Liver (tissue), 9 donors: ENCODE measurements around the gene IGDCC3. TPM values are rescaled to one million over a fixed set of nuclear protein-coding genes. Genes with fewer than 3 reads are reported as not detected.

ENCODE experiments used
- DNase-seq: peaks from one replicate; pipeline ENCODE4 v3.0.0-alpha.2; 2017; ENCODE audit warnings: low spot score
- H3K27ac ChIP-seq, 2 donors: one replicate each; pipeline ENCODE4 v1.7.0; 2013; ENCODE audit warnings: inconsistent platforms in 2 of 2, low read length in 2 of 2, control low read depth in 1 of 2, low read depth in 1 of 2, mild to moderate bottlenecking in 1 of 2
- H3K27me3 ChIP-seq, 4 donors: one replicate each; pipeline versions ENCODE4 v1.6.1 to v1.7.0; 2013; ENCODE audit warnings: low read length in 3 of 4, inconsistent platforms in 1 of 4, mild to moderate bottlenecking in 1 of 4, moderate library complexity in 1 of 4; ENCODE audit not compliant: control insufficient read depth in 4 of 4, insufficient read depth in 4 of 4
- H3K36me3 ChIP-seq, 4 donors: one replicate each; pipeline versions ENCODE4 v1.6.1 to v1.7.0; 2013; ENCODE audit warnings: low read length in 3 of 4, mild to moderate bottlenecking in 3 of 4, low read depth in 1 of 4, moderate library complexity in 1 of 4; ENCODE audit not compliant: control insufficient read depth in 4 of 4, insufficient read depth in 3 of 4
- H3K4me1 ChIP-seq, 4 donors: one replicate each; pipeline versions ENCODE4 v1.6.1 to v1.7.0; 2013; ENCODE audit warnings: low read length in 3 of 4, mild to moderate bottlenecking in 3 of 4, moderate library complexity in 1 of 4; ENCODE audit not compliant: control insufficient read depth in 4 of 4, insufficient read depth in 4 of 4
- H3K4me3 ChIP-seq, 3 donors: one replicate each; pipeline versions ENCODE4 v1.6.1 to v1.7.0; 2013; ENCODE audit warnings: low read length in 3 of 3, control low read depth in 1 of 3, low read depth in 1 of 3, mild to moderate bottlenecking in 1 of 3
- H3K9ac ChIP-seq, 2 donors: one replicate each; pipeline ENCODE4 v1.7.0; 2013; ENCODE audit warnings: low read length in 2 of 2, mild to moderate bottlenecking in 2 of 2, moderate library complexity in 2 of 2, control low read depth in 1 of 2, low read depth in 1 of 2
- H3K9me3 ChIP-seq, 4 donors: one replicate each; pipeline versions ENCODE4 v1.6.1 to v1.7.0; 2013; ENCODE audit warnings: low read length in 3 of 4; ENCODE audit not compliant: control insufficient read depth in 4 of 4
- ATF3 ChIP-seq: IDR thresholded peaks from 2 replicates; pipeline ENCODE4 v1.6.1; 2016; ENCODE audit warnings: antibody characterized with exemption
- CTCF ChIP-seq: fragments of 150-350 bp; IDR thresholded peaks from 2 replicates; pipeline ENCODE4 v1.5.1; 2017; ENCODE audit warnings: improper control_type of control experiment, low read depth, low read length; ENCODE audit not compliant: missing input control
- EGR1 ChIP-seq, 2 donors: IDR thresholded peaks; 2 replicates each; pipeline ENCODE4 v1.6.1; 2016 to 2018; ENCODE audit warnings: antibody characterized with exemption in 2 of 2, low read depth in 2 of 2
- FOXA1 ChIP-seq: IDR thresholded peaks from 2 replicates; pipeline ENCODE4 v1.6.1; 2016; ENCODE audit warnings: antibody characterized with exemption
- FOXA2 ChIP-seq: IDR thresholded peaks from 2 replicates; pipeline ENCODE4 v1.6.1; 2016; ENCODE audit warnings: antibody characterized with exemption
- GABPA ChIP-seq, 2 donors: IDR thresholded peaks in 1 of 2; conservative IDR thresholded peaks in 1 of 2; 2 replicates each; pipeline ENCODE4 v1.6.1; 2016; ENCODE audit warnings: antibody characterized with exemption in 2 of 2, mild to moderate bottlenecking in 1 of 2, moderate library complexity in 1 of 2
- HNF4A ChIP-seq, 2 donors: conservative IDR thresholded peaks; 2 replicates each; pipeline ENCODE4 v1.6.1; 2016; ENCODE audit warnings: antibody characterized with exemption in 2 of 2, mild to moderate bottlenecking in 2 of 2
- HNF4G ChIP-seq: IDR thresholded peaks from 2 replicates; pipeline ENCODE4 v1.6.1; 2016; ENCODE audit warnings: antibody characterized with exemption
- JUND ChIP-seq, 2 donors: IDR thresholded peaks; 2 replicates each; pipeline ENCODE4 v1.6.1; 2016; ENCODE audit warnings: antibody characterized with exemption in 2 of 2
- MAX ChIP-seq: IDR thresholded peaks from 2 replicates; pipeline ENCODE4 v1.6.1; 2016; ENCODE audit warnings: antibody characterized with exemption
- NR2F2 ChIP-seq: IDR thresholded peaks from 2 replicates; pipeline ENCODE4 v1.6.1; 2016; ENCODE audit warnings: antibody characterized with exemption
- RAD21 ChIP-seq, 2 donors: IDR thresholded peaks; 2 replicates each; pipeline ENCODE4 v1.6.1; 2016; ENCODE audit warnings: antibody characterized with exemption in 2 of 2, mild to moderate bottlenecking in 2 of 2
- REST ChIP-seq: IDR thresholded peaks from 2 replicates; pipeline ENCODE4 v1.6.1; 2016; ENCODE audit warnings: antibody characterized with exemption, mild to moderate bottlenecking
- RXRA ChIP-seq, 2 donors: IDR thresholded peaks; 2 replicates each; pipeline ENCODE4 v1.6.1; 2017 to 2018; ENCODE audit warnings: antibody characterized with exemption in 2 of 2, mild to moderate bottlenecking in 1 of 2
- SP1 ChIP-seq: IDR thresholded peaks from 2 replicates; pipeline ENCODE4 v1.6.1; 2018; ENCODE audit warnings: antibody characterized with exemption, mild to moderate bottlenecking
- YY1 ChIP-seq: IDR thresholded peaks from 2 replicates; pipeline ENCODE4 v1.6.1; 2016; ENCODE audit warnings: antibody characterized with exemption, mild to moderate bottlenecking
- ZBTB33 ChIP-seq: IDR thresholded peaks from 2 replicates; pipeline ENCODE4 v1.6.1; 2016; ENCODE audit warnings: antibody characterized with exemption
- WGBS: extraction: QIAGEN DNeasy Blood & Tissue Kit; methylation state at CpG from one replicate; pipeline ENCODE4 v1.1.7; 2013; 5-methylcytosine and 5-hydroxymethylcytosine counted together
- polyA plus RNA-seq, 2 donors: library from polyadenylated mRNA; stranded (reverse) in 1 of 2; unstranded in 1 of 2; fragments of 200-250 nt in 1 of 2; fragments of >200 nt in 1 of 2; fragmentation: Nextera tagmentation in 1 of 2; extraction: Ambion mirVana in 1 of 2; gene quantifications; one replicate each; pipeline versions ENCODE4 v1.2.1 to v1.2.3, GENCODE V29; 2013 to 2015
- total RNA-seq, 2 donors: library from RNA; depleted of rRNA; stranded (reverse); fragments of >200 nt; gene quantifications; one replicate each; pipeline ENCODE4 v1.2.3, GENCODE V29; 2014
- donor health status: healthy.
- donor health status: healthy.
- donor health status: healthy.
- donor health status: healthy.
- donor health status: healthy.

The IGDCC3 gene
- total and polyA plus RNA-seq, 4 donors: 1.5 TPM; not detected in 3

GRCh38 chr15:65338366-65338765, 39.4 kb downstream of the IGDCC3 start:
- Histone ChIP-seq H3K9me3 (no peaks in the 10 kb centered on the region), H3K36me3 (no peaks in the 10 kb centered on the region), H3K27ac (no peak overlapping the region), H3K9ac (no peak overlapping the region), H3K4me1 (no peaks in the 10 kb centered on the region), H3K4me3 (no peak overlapping the region), H3K27me3 (no peaks in the 10 kb centered on the region)
- TF ChIP-seq REST: no peak
- TF ChIP-seq FOXA2: no peak
- TF ChIP-seq RAD21 (IDR thresholded peaks at IDR 0.05): no peak
- no peak for TF ChIP-seq RXRA (IDR thresholded peaks at IDR 0.05)
- TF ChIP-seq GABPA (IDR thresholded peaks at IDR 0.05 in 1 of 2, conservative IDR thresholded peaks at IDR 0.05 in 1 of 2): no peak
- TF ChIP-seq ATF3: no peak
- no peak for TF ChIP-seq NR2F2
- TF ChIP-seq FOXA1: no peak
- no peak for TF ChIP-seq HNF4A (conservative IDR thresholded peaks at IDR 0.05)
- no peak for TF ChIP-seq ZBTB33
- no peak for TF ChIP-seq JUND (IDR thresholded peaks at IDR 0.05)
- TF ChIP-seq MAX: no peak
- no peak for TF ChIP-seq CTCF
- 74% methylated on average over 3 of the region's 3 CpGs for WGBS
- no peak for DNase-seq

GRCh38 chr15:65337436-65338070, 40.2 kb downstream of the IGDCC3 start:
- 76% methylated on average over 6 of the region's 6 CpGs for WGBS
- H3K9ac ChIP-seq: no peak overlapping the region
- H3K4me3 ChIP-seq: no peak overlapping the region
- no peak for DNase-seq
- H3K36me3 ChIP-seq: no peaks in the 10 kb centered on the region
- no peaks in the 10 kb centered on the region for H3K27me3 ChIP-seq
- H3K4me1 ChIP-seq: no peaks in the 10 kb centered on the region
- H3K9me3 ChIP-seq: no peaks in the 10 kb centered on the region
- H3K27ac ChIP-seq: no peak overlapping the region
- TF ChIP-seq GABPA (IDR thresholded peaks at IDR 0.05 in 1 of 2, conservative IDR thresholded peaks at IDR 0.05 in 1 of 2) (no peak), FOXA2 (no peak), HNF4G (no peak), RXRA (IDR thresholded peaks at IDR 0.05) (no peak), YY1 (no peak), EGR1 (IDR thresholded peaks at IDR 0.05; ENCODE audit: low read depth in 2 of 2) (no peak), SP1 (no peak), REST (no peak), CTCF (no peak), HNF4A (conservative IDR thresholded peaks at IDR 0.05) (no peak), RAD21 (IDR thresholded peaks at IDR 0.05) (no peak), ATF3 (no peak)
